HG02610 (cell line): Measurements from ENCODE around the gene RAMAC.
"Not testable (repeated sequence)": the region's sequence is repeated elsewhere in the genome, so short reads cannot be mapped to it uniquely, and the experiment has no call there.

Experiments
- ATAC-seq: cut with Tn5 transposase; IDR thresholded peaks from one replicate; pipeline ENCODE4 v1.9.1; 2021; ENCODE audit warnings: mild to moderate bottlenecking, moderate library complexity; ENCODE audit not compliant: unreplicated experiment

The RAMAC gene

DNA sequence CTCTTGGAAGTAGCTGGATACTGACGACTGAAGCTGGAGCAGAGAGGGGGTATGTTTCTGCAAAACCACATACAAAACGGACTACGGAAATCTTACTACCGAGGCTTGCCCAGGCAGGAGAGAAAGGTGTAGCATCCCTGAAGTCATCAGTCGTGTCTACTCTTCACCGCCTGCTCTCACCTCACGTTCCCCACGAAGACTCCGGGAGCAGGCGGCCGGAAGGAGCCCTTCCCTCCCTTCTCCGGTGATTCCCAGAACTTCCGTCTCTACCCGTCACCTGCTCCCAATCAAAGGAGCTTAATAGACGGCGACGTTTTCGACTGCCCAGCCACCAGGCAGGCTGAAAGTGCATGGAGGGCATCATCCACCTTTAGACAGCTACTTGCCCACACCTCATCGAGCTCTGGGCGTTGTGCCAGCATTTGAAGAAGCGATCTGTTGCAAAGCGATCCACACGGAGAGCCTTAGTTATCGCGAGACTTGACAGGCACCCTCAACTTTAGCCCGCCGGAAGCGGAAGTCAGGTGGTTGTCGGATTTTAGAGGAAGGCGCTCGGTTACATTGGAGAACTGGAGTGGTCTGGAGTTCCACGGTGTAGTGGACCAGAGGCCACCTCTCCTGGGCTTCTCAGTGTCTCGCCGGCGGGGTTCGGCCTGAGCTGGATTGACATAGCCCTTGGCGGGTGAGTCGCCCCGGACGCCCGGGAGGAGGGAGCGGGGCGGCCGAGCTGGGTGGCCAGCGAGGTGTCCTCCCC is at the start of gene RAMAC:
RAMAC (plus strand) TSS at position 523 of the 754 bp plus-strand sequence. CDS start 2,809 bp downstream, outside the sequence.
- ATAC-seq: peak; percentile 94

DNA sequence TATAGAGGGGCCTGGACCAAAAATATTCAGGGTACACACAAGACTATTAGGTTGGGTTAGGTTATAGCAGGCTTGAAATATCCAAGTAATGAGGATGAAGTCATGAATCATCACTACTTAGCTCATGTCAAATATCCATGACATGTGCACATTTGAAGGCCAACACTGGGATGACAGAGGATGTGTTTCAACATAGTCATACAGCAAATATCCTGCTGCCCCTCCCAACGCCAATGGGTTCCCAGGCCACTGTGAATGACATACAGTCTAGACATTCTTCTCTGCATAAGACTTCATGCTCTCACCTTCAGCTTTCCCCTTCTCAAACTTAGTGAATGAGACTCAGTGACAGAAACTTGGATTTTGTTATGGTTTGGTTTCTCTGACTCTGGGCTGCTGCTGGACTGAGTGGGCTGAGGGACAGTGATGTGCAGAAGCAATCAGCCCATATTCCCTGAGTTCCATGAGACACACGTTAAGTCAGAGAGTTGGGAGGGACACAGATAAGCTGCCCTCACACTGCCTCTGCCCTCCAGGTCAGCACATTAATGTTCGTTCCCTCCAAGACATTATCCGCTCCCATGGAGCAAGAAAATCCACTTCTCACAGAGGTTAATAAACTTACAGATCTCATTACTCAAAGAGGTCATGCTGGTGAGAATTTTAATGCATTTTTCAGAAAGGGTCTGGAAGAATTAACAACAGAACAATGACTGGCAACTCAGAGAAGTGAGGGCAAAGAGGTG is 48.9 kb upstream of the RAMAC start:
- no peak for ATAC-seq

DNA sequence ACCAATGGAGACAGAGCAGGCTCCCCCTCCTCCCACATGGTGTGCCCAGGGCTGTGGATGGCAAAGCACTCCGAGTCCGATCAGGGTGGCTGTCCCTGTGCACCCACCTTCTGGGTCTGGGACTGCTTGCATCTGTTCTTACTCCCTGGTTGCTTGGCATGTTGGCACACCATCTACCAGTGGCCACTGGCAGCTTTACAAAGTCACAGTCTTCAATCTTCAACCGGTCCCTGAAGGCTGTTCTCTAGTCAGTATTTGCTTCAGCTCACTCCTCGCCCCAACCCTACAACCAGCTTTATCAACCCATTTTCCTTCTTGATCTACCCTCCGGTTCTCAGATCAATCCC is 48.3 kb upstream of the RAMAC start:
- no peak for ATAC-seq

DNA sequence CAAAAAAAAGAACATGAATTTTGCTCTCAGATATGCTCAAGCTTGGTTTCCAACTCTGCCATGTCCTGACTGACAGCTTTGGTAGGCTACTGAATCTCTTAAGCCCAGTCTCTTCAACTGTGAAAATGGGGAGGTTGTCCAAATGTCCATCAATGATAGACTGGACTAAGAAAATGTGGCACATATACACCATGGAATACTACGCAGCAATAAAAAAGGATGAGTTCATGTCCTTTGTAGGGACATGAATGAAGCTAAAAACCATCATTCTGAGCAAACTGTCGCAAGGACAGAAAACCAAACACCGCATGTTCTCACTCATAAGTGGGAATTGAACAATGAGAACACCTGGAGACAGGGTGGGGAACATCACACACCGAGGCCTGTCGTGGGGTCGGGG is 46.3 kb upstream of the RAMAC start:
- not testable (repeated sequence) for ATAC-seq

DNA sequence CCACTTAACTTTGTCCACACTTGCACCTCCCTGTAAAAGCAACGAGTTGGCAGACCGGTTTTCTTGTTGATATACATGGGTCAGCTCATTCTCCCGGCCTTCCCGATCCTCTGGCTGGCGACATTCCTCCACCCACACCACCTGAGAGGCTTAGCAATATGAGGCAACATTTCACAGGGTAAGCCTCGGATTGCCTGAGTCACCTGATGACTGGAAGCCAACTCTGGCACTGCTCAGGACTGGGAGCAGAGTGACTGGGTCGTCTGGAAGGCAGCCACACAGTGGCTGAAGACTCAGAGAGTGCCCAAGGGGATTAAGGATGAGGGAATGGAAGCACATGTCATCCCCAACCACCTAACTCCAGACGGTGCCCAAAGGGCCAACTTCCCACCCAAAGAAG is 43.3 kb upstream of the RAMAC start:
- no peak for ATAC-seq

DNA sequence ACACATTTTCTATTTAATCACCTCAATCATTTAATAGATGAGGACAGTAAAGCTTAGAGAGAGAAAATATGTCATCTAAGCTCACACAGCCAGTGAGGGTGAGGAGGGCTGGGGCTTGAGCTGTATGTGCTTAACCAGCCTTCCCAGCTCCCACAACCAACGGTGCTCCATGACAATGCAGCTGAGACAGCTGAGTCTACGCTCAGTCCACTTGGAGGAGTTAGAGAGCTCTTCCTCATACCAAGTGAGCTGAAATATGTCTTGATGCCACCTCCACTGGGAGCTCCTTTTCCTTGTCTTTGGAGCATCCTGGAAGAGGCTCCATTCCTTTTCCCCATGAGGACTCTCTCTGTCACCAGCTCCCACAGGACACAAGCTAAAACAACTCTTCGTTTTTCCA is 42.8 kb upstream of the RAMAC start:
- ATAC-seq: no peak

DNA sequence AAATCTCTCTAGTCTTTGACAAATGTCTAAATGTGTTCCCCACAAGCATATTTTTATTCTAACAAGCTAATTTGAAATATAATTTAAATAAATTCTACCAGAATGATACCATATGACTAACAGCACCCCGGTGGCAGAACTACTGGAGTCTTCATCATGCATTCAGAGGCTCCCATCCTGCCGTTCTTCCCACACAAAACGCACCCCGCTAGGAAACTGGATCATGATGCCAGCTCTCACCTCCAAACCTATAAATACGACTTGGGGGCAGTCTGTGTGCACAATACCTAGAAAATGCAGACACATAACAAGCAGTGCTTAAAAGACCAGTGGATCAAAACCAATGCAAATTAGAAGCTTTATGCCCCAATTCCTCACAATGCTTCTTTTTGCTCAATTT is 42.0 kb upstream of the RAMAC start:
- ATAC-seq: no peak

DNA sequence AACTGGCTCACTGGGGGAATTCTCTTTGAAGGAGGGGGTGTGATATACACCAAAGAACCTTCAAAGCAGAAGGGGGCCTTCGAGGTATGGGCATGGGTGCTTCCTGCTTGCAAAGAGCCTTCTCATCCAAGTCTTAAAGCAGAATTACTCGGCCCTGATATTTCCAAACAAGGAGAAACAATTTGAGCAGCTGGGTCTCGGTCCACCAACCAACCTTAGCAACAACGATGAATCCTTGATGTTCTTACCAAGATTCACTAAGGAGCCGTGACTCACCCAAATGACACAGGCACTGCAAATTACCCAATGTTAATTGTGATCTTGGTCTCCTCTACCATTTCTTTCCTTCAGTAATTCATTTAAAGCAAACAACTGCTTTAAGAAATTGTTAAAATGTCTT is 41.2 kb upstream of the RAMAC start:
- no peak for ATAC-seq

DNA sequence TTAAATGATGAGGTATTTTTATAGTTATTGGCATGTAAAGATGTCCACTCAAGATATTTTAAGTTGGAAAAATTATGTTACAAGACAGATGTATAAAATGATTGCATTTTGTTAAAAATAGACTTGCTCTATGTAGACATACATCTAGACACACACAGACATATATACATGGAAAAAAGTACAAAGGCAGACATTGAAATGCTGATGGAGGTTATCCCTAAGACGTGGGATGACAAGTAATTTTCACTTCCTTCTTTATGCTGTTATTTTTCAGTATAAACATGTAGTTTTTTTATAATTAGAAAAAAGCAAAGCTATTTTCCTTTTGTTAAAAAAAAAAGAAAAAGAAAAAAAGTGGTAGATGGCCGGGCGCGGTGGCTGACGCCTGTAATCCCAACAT is 40.7 kb upstream of the RAMAC start:
- no peak for ATAC-seq

DNA sequence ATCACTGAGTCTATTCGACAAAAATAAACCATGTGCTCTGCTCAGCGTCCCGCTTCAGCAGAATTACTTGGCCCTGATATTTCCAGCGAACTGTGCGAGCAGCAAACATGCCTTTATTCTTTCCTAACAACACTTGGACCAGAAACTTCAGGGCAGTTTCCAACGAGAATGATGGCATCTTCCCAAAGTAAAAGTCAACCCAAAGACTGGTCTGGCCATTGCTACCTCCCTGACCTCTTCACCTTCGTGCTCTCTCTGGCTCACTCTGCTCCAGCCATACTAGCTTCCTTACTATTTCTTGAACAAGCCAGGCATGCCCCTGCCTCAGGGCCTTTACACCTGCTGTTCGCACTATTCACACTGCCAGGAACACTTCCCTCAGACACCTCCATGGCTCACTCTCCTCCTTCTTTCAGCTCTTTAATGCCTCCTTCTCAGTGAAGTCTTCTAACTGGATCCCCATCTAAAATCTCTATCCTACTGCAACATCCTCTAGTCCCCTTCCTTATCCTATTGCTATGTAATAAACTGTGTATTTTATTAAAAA is 39.8 kb upstream of the RAMAC start:
- ATAC-seq: no peak

DNA sequence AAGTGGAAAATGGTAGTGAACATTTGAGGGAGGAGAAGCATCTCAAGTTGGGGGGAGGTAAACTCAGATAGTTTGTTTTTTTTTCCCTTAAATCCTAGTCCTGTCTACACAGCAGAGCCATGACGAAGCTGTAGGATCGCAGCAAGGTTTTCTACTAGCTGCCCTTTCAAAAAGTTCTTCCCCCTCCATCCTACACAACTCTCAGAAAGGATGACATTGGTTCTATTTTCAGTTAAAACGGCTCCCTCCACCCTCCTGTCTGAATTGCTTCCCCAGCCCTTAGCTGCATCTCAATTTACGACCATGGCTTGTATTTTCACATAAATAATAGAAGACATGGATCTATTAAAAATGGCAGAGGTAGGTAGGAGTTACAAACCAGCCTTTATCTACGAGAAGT is 35.7 kb upstream of the RAMAC start:
- ATAC-seq: no peak

DNA sequence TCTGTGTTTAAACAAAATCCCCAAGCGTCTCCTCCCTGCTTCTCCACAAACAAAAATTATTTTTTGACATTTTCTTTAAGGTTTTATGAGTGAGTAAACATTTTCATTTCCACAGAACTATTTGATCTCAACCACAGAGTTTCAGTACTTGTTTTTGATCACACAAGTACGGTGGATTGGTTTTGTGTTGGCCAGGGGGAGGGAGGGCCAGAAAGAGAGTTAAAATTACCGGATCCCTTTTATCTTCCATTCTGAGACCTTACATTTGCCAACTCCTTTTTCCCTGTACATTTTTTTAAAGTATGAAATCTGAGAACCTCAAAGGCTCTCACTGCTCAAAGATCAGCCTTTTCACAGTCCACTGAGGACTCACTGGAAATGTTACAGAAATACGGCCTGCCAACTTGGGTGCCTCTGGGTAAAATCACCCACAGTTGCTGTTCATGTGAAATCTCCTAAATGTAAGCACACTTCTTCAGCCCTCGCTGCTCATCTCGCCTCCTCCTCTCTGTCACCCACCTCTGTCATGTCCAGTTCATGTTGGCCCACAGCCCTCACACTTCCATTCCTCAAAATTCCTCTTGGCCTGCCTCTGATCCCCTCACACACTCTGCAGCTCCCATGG is 35.2 kb upstream of the RAMAC start:
- ATAC-seq: peak; percentile 55

DNA sequence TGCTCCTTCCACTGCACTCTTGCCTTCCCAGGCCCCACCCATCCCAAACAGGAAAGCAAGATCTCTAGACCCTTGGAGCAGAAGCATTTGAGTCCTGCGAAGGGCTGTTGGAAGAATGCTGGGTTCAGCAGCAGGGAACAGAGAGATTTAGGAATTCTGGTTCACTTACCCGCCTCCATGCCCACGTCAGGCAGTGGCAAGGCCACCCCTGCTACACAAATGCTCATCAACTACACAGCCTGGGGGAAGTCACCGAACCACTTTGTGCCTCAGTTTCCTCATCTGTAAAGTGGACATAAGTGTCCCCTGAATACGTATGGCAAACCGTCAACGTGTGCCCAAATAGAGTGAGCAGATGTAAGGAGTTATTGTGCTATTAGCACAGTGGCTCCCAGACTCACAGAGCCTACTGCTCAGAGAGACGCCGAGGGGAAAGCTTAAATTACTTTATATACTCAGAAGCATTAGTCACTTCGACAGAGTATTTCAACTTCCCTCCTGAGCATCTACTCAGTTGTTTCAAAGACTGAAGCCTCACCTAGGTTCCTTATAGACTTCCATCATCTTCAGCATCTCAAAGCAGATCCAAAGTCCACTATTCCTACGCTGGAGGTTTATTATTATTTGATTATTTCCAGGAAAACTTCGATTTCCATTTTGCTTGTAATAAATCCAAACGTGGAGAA is 34.4 kb upstream of the RAMAC start:
- ATAC-seq: no peak

DNA sequence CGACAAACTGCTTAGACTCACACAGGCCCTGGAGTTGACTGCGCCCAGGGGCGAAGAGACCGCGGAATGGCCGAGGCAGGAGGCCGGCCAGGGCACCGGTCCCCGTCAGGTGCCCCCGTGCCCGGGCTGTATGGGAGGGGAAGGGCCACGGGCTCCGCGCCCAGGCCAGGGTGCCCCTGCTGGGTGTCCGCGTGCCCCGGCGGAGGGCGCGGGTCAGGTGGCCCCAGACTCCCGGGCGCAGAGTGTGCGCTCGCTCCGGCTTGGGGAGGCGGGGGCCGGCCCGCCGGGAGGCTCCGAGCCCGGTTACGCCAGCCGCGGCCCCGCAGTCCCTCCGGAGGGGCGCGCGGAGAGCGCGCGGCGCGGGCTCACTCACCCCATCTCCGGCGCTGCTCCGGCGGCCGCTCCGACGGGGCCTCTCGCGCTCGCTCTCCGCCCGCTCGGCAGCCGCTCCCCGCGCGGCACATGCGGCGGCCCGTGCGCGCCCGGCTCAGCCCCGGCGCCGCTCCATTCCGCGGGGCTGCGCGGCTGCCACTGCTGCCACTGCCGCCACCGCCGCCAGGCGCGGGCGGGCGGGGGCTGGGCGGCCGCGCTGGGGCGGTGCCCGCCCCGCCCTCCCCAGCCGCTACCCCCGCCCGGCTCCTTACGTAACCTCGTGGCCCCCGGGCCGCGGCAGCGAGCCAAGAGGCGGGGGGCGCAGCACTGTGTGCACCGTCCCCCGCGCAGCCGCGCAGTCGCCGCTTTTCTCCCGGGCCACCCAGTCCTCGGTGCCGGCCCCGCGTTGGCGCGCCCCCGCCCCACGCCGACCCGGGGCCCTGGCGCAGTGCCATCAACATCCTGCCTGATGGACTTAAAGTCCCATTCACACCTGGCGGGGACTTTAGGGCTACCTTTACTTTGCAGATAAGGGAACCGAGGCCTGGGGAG is 33.6 kb upstream of the RAMAC start, which contains the start of gene HOMER2:
HOMER2 (minus strand) TSS at position 563 of the 924 bp plus-strand sequence; CDS start at position 378, 185 bp downstream.
- ATAC-seq: no peak

DNA sequence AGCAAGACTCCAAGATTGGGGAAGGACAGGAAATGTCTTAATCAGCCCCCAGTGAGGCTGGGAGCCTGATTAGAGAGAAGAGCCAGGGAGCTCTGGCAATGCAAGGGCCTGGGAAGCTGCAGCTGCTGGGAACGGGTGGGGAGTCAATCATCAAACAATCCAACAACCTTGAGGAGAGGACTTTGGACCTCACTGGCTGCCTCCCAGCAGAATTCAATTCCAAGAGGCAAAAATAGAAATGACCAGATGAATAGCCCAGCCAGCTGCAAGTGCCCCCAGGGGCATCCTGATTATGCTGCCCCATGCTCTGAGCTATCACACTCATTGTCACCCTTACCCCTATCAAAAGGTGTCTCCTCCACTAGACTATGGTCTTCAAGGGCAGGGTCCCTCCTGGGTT is 27.4 kb upstream of the RAMAC start:
- no peak for ATAC-seq

DNA sequence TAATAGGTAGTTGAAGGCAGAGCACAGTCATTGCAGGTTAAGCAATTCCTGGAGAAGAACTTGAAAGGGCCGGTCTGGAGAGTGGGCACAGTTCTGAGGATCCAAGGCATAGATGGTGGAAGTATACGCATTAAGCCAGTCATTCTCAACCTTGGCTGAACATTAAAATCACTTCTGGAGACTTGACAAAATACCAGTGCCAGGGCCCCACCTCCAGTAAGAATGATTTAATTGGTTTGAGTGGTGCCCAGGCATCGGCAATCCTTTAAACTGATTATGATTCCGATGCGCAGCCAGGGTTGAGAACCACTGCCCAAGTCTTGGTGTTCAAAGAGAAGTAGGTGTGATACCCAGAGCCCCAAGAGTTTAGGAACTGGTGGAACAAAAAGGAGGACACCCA is 26.6 kb upstream of the RAMAC start:
- ATAC-seq: no peak

DNA sequence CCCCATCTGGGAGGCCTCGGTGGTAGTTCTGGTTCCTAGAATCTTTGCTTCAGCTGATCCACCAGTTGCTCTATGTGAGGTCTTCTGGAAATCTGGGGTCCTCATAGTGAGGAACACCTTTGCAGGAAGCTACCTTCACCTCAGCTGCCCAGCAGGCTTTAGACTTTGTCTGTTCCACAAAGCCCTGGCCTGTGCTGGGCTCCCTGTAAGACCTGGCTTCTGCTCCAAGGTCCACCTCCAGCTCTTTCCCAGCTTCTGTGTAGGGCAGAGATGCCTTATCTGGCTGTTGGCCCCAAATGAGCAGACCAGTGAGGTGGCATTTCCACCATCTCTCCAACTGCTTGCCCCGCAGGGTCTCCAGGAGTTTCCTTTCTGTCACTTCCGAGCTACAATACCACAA is 25.2 kb upstream of the RAMAC start:
- no peak for ATAC-seq

DNA sequence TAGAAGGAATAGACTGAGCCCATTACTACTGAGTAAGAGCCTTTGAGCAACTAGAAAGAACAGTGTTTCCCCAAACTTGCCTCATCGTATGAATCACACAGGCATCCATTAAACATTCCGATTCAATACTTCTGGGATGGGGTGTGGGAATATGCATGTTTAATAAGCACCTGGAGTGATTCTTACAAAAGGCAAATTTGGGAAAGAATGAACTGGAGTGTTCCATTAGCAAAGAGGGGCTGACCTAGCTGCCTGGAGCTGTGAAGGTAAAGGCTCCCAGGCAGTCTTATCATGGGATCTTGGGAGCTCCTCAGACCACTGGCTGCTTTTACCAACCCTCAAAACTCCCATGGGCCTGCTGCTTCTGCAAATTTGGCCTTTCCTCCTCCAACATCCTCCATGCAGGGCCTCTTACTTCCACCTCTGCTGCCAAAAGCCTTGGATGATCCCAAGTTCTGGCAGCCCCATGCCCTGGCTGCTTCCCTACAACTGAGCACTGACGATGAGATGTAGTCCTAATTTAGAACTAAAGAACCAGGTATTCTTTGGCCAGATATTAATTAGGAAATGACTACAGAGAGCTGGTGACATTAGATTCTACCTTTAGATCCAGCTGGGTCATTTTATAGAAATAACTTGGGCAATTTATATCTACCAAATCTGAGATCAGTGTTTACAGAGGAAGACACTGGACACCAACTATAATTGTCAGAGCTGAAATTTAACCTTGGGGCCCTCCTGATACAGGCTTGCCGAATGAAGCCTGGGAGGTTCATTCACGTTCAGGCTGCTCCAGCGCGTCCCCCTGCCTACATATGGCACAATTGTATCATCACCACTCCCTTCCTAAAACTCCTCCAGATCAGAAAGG is 22.3 kb upstream of the RAMAC start:
- ATAC-seq: no peak

DNA sequence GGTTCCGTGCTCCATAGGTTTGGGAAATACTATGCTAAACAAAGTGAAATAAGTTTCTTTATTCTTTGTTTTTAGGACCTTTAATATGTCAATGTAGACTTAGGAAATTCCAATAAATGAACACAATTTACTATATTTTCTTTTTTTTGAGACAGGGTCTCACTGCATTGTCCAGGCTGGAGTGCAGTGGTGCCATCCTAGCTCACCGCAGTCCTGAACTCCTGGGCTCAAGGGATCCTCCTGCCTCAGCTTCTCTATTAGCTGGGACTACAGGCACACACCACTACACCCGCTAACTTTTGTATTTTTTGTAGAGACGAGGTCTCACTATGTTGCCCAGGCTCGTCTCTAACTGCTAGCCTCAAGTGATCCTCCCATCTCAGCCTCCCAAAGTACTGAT is 21.1 kb upstream of the RAMAC start:
- no peak for ATAC-seq
